H1 (cell line): ENCODE data around the gene PLXND1. TPM values are rescaled to one million over a fixed set of nuclear protein-coding genes. Genes with fewer than 3 reads are reported as not detected.

Experiments
- CREB1 ChIP-seq: IDR thresholded peaks from 2 replicates; pipeline ENCODE4 v1.6.1; 2012; ENCODE audit warnings: inconsistent platforms
- JUN ChIP-seq: IDR thresholded peaks from 2 replicates; pipeline ENCODE4 v1.6.1; 2011; ENCODE audit warnings: low read depth, mild to moderate bottlenecking, improper control_type of control experiment, low read length
- SIRT6 ChIP-seq: IDR thresholded peaks from one replicate; pipeline ENCODE4 v1.7.1; 2012; ENCODE audit warnings: low read length, inconsistent platforms
- TCF12 ChIP-seq: IDR thresholded peaks from 2 replicates; pipeline ENCODE4 v1.6.1; 2011; ENCODE audit warnings: low read depth, mild to moderate bottlenecking, low read length
- TEAD4 ChIP-seq: IDR thresholded peaks from 2 replicates; pipeline ENCODE4 v1.6.1; 2012; ENCODE audit warnings: low read depth, low read length, inconsistent platforms, mixed read lengths
- polyA plus RNA-seq, 7 experiments: library from polyadenylated mRNA; depleted of rRNA in 3 of 7; stranded (reverse) in 5 of 7; unstranded in 2 of 7; fragments of >200 nt in 5 of 7; fragments of 200-250 nt in 2 of 7; gene quantifications; 1 replicate in 5 of 7; 2 replicates in 1 of 7; 4 replicates in 1 of 7; pipeline versions ENCODE4 v1.2.1 to v1.2.3, GENCODE V29; 2011 to 2013; ENCODE audit warnings: missing spikeins in 2 of 7, mixed read lengths in 2 of 7
- total RNA-seq: library from RNA; stranded (reverse); fragmentation: NEBNext Ultra II Directional; extraction: Animal tissue kit (Norgen Biotek cat#: 25700); gene quantifications from 2 replicates; pipeline ENCODE4 v1.2.1, GENCODE V29; 2021
- TF ChIP-seq, protein P1 (sequence below): IDR thresholded peaks from 2 replicates; pipeline ENCODE4 v1.6.1; 2011; ENCODE audit warnings: low read length, improper control_type of control experiment

Gene PLXND1
- total and polyA plus RNA-seq, 2 of the 8 experiments (the other 6 are each of a cell fraction or from before 2014, with no cell fraction given), result 17.7 to 66.4 TPM

DNA sequence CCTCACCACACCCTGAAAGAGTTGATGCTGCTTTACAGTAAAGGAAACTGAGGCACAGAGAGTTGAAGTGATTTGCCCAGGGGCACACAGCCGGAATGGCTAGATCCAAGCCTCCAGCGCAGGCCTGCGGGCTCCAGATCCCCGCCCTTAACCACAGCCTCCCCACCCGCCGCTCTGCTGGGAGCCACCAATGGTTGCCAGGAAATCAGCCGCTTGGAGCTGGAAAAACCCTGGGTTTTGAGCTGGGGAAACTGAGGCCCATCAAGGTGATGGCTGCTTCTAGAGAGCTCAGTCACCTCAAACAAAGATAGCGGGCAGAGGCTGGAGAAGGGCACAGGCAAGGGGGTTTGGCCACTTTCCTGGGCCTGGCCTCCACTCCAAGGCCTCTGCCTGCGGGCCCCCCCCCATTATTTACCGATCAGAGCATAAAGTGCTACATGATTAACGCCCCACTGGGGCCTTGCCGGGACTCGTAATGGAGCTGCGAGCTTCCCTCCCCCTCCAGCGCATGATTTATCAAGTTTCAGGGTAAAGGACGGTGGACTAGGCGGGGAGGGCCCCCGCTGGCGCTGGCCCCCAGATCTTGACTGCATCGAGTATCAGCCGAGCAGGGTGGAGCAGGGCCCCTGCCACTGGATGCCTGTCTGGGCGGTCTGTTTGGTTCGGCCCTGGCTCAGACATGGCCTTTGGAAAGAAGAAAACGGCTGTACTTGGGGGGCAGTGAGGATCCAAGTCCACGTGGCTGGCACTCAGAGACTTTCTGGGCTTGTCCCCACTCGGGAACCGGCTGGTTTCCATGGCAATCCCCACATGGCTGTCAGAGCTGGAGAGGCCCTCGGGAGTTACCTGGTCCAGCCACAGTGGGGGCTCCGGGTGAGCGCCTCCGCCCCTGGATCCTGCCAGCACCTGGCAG lies 9.1 kb downstream of the PLXND1 start (continued):
- TF ChIP-seq, protein P1, sequence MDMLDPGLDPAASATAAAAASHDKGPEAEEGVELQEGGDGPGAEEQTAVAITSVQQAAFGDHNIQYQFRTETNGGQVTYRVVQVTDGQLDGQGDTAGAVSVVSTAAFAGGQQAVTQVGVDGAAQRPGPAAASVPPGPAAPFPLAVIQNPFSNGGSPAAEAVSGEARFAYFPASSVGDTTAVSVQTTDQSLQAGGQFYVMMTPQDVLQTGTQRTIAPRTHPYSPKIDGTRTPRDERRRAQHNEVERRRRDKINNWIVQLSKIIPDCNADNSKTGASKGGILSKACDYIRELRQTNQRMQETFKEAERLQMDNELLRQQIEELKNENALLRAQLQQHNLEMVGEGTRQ, result no peak
- TF ChIP-seq TCF12, result no peak
- no peak for TF ChIP-seq CREB1
- no peak for TF ChIP-seq JUN
- TF ChIP-seq SIRT6, result no peak
- TF ChIP-seq TEAD4, result no peak
